OCI-LY3 (cell line): Measurements from ENCODE around the gene TMEM30A.

Experiments
- EZH2phosphoT487 ChIP-seq: fragments of 200-600 bp; shearing (Covaris generic); IDR thresholded peaks from 2 replicates; pipeline ENCODE4 v1.6.1; 2018; ENCODE audit warnings: antibody characterized with exemption, mixed run types, low read depth
- TF ChIP-seq, protein P1 (sequence below): fragments of 200-600, 300-600 bp; sonication (generic); IDR thresholded peaks from 2 replicates; pipeline ENCODE4 v1.5.1; 2014; ENCODE audit warnings: antibody characterized with exemption, low read length, low read depth

- TF ChIP-seq, protein P1, sequence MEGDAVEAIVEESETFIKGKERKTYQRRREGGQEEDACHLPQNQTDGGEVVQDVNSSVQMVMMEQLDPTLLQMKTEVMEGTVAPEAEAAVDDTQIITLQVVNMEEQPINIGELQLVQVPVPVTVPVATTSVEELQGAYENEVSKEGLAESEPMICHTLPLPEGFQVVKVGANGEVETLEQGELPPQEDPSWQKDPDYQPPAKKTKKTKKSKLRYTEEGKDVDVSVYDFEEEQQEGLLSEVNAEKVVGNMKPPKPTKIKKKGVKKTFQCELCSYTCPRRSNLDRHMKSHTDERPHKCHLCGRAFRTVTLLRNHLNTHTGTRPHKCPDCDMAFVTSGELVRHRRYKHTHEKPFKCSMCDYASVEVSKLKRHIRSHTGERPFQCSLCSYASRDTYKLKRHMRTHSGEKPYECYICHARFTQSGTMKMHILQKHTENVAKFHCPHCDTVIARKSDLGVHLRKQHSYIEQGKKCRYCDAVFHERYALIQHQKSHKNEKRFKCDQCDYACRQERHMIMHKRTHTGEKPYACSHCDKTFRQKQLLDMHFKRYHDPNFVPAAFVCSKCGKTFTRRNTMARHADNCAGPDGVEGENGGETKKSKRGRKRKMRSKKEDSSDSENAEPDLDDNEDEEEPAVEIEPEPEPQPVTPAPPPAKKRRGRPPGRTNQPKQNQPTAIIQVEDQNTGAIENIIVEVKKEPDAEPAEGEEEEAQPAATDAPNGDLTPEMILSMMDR: no peak
- TF ChIP-seq EZH2phosphoT487: no peak
Measured at GRCh38 chr6:75283907-75284631, 523 bp downstream of the TMEM30A start.
